Fibroblast of lung (primary cell): ENCODE results near the gene PPP3R1.

Experiments used
- CTCF ChIP-seq, 2 donors: IDR thresholded peaks in 1 of 2; conservative IDR thresholded peaks in 1 of 2; 1 replicate in 1 of 2; 2 replicates in 1 of 2; pipeline ENCODE4 v1.5.1; 2011 to 2012; ENCODE audit warnings: low read length in 2 of 2, control low read depth in 1 of 2, inconsistent platforms in 1 of 2, low read depth in 1 of 2, mild to moderate bottlenecking in 1 of 2
- EZH2 ChIP-seq: IDR thresholded peaks from 2 replicates; pipeline ENCODE4 v1.5.1; 2012; ENCODE audit warnings: low read length, control low read depth, mild to moderate bottlenecking; ENCODE audit errors: missing control alignments

GRCh38 chr2:68226794-68227193 is 25.5 kb downstream of the PPP3R1 start:
- TF ChIP-seq CTCF (conservative IDR thresholded peaks at IDR 0.05 in 1 of 2, IDR thresholded peaks at IDR 0.05 in 1 of 2; ENCODE audit: low read depth in 1 of 2, low read length in 2 of 2), result no peak
- no peak for TF ChIP-seq EZH2
